GM19455 (cell line): Measurements from ENCODE around the gene TRIM72.
"Not testable (repeated sequence)": the region's sequence is repeated elsewhere in the genome, so short reads cannot be mapped to it uniquely, and the experiment has no call there.

Source experiments
- ATAC-seq: cut with Tn5 transposase; IDR thresholded peaks from one replicate; pipeline ENCODE4 v1.9.1; 2021; ENCODE audit not compliant: unreplicated experiment

Gene TRIM72

GRCh38 chr16:31214708-31215286 lies 878 bp downstream of the TRIM72 start:
- ATAC-seq, result no peak

- no peak for ATAC-seq
These were observed 1.6 kb downstream of the TRIM72 start for GRCh38 chr16:31215287-31216162.

GRCh38 chr16:31216422-31217135 lies 2.7 kb downstream of the TRIM72 start, which contains the start of gene PYDC1:
Gene PYDC1 (minus strand): TSS chr16:31217135. CDS start chr16:31217028, 107 bp downstream.
- no peak for ATAC-seq

- ATAC-seq, result no peak
These were observed 3.2 kb downstream of the TRIM72 start for GRCh38 chr16:31217136-31217530.

- no peak for ATAC-seq
These were observed 5.3 kb downstream of the TRIM72 start for GRCh38 chr16:31219154-31219741.

GRCh38 chr16:31221357-31222160 lies 7.6 kb downstream of the TRIM72 start:
- ATAC-seq, result no peak

GRCh38 chr16:31223044-31223443 lies 9.1 kb downstream of the TRIM72 start:
- no peak for ATAC-seq

GRCh38 chr16:31224092-31224955 lies 10.4 kb downstream of the TRIM72 start:
- ATAC-seq, result no peak

- ATAC-seq, result no peak
These were observed 11.3 kb downstream of the TRIM72 start for GRCh38 chr16:31225193-31225592.

GRCh38 chr16:31228206-31228605 lies 14.3 kb downstream of the TRIM72 start:
- ATAC-seq, result no peak

GRCh38 chr16:31229501-31229900 lies 15.6 kb downstream of the TRIM72 start:
- no peak for ATAC-seq

GRCh38 chr16:31238041-31238440 lies 24.1 kb downstream of the TRIM72 start:
- no peak for ATAC-seq

GRCh38 chr16:31242206-31242605 lies 28.3 kb downstream of the TRIM72 start:
- ATAC-seq, result no peak

GRCh38 chr16:31243734-31244670 lies 30.1 kb downstream of the TRIM72 start:
- ATAC-seq, result no peak

- not testable (repeated sequence) for ATAC-seq
These were observed 31.7 kb downstream of the TRIM72 start for GRCh38 chr16:31245598-31245997.

- no peak for ATAC-seq
These were observed 32.4 kb downstream of the TRIM72 start for GRCh38 chr16:31246296-31246695.

GRCh38 chr16:31248344-31248743 lies 34.4 kb downstream of the TRIM72 start:
- ATAC-seq, result no peak

- ATAC-seq, result no peak
These were observed 37.0 kb downstream of the TRIM72 start for GRCh38 chr16:31250782-31251384.
